Upper lobe of left lung (tissue), 6 donors: ENCODE data around the gene ADAMTSL2. TPM values are rescaled to one million over a fixed set of nuclear protein-coding genes. Genes with fewer than 3 reads are reported as not detected.

ENCODE experiments used
- ATAC-seq, 2 donors: fragments of 200-7000 bp; cut with Tn5 transposase; one replicate each; pipeline ENCODE4 v1.9.1; 2022; ENCODE audit warnings: mild to moderate bottlenecking in 2 of 2, moderate library complexity in 2 of 2; ENCODE audit not compliant: low FRiP score in 2 of 2
- DNase-seq, 2 donors: peaks; one replicate each; pipeline ENCODE4 v3.0.0-alpha.2; 2019 to 2020
- H3K27ac ChIP-seq, 4 donors: fragments of 200-600 bp; sonication (generic); one replicate each; pipeline ENCODE4 v1.5.1; 2016 to 2019
- H3K27me3 ChIP-seq, 4 donors: fragments of 200-600 bp; sonication (generic); one replicate each; pipeline ENCODE4 v1.5.1; 2017 to 2019
- H3K36me3 ChIP-seq, 4 donors: fragments of 200-600 bp; sonication (generic); one replicate each; pipeline ENCODE4 v1.5.1; 2016 to 2019
- H3K4me1 ChIP-seq, 4 donors: fragments of 200-600 bp; sonication (generic); one replicate each; pipeline ENCODE4 v1.5.1; 2018 to 2019
- H3K4me3 ChIP-seq, 4 donors: fragments of 200-600 bp; sonication (generic); one replicate each; pipeline ENCODE4 v1.5.1; 2017 to 2019; ENCODE audit warnings: mild to moderate bottlenecking in 2 of 4, moderate library complexity in 1 of 4
- H3K9me3 ChIP-seq, 4 donors: fragments of 200-600 bp; sonication (generic); one replicate each; pipeline ENCODE4 v1.5.1; 2018 to 2019
- CTCF ChIP-seq, 6 experiments: fragments of 450-650 bp in 4 of 6; fragments of 200-600 bp in 2 of 6; sonication (generic) in 2 of 6; IDR thresholded peaks; one replicate each; pipeline ENCODE4 v1.5.1; 2016 to 2019; ENCODE audit warnings: antibody characterized with exemption in 6 of 6
- EP300 ChIP-seq, 4 donors: sonication (generic); formaldehyde crosslinking; IDR thresholded peaks; one replicate each; pipeline ENCODE4 v1.5.1; 2017; ENCODE audit warnings: antibody characterized with exemption in 4 of 4, control low read depth in 2 of 4
- POLR2A ChIP-seq, 4 donors: fragments of 450-650 bp; IDR thresholded peaks; one replicate each; pipeline ENCODE4 v1.5.1; 2016 to 2017; ENCODE audit warnings: antibody characterized with exemption in 4 of 4, mild to moderate bottlenecking in 2 of 4
- POLR2AphosphoS5 ChIP-seq, 2 donors: sonication (generic); formaldehyde crosslinking; IDR thresholded peaks; one replicate each; pipeline ENCODE4 v1.5.1; 2017; ENCODE audit warnings: antibody characterized with exemption in 2 of 2
- WGBS, 2 donors: methylation state at CpG; one replicate each; pipeline ENCODE4 v1.1.5; 2017 to 2018; 5-methylcytosine and 5-hydroxymethylcytosine counted together
- total RNA-seq, 6 donors: library from RNA; depleted of rRNA in 4 of 6; stranded (reverse); fragments of >200 nt in 4 of 6; gene quantifications; one replicate each; pipeline versions ENCODE4 v1.1.0 to v1.2.1, GENCODE V29; 2016 to 2021
- donor health status: DM: no; HTN: no; CAD: no; lungs with moderate emphysema.
- donor health status: DM: no; HTN: yes; CAD: no; lungs with severe emphysema.

Gene ADAMTSL2
- total RNA-seq, 6 donors from 2014 or later = 1.4 to 34.8 (median 19.2) TPM

GRCh38 chr9:133605856-133606707 is 71.6 kb downstream of the ADAMTSL2 start:
- Histone ChIP-seq H3K27me3 (peaks cover 0 to 21% (median 5%) of the 10 kb centered on the region in 4 donors), H3K9me3 (no peaks in the 10 kb centered on the region), H3K4me1 (peaks cover 0 to 9% (median 0%) of the 10 kb centered on the region in 4 donors), H3K36me3 (no peaks in the 10 kb centered on the region), H3K4me3 (no peak overlapping the region), H3K27ac (no peak overlapping the region)
- 71 to 80% methylated on average over 8 to 15 of the region's 16 CpGs for WGBS, 2 donors
- DNase-seq (no peak), ATAC-seq (no peak)
- no peak for TF ChIP-seq POLR2A (IDR thresholded peaks at IDR 0.05)
- no peak for TF ChIP-seq EP300 (IDR thresholded peaks at IDR 0.05)
- no peak for TF ChIP-seq CTCF (IDR thresholded peaks at IDR 0.05)
- TF ChIP-seq POLR2AphosphoS5 (IDR thresholded peaks at IDR 0.05) = no peak

- no peak for DNase-seq
- no peak overlapping the region for H3K4me3 ChIP-seq
- peaks cover 0 to 21% (median 5%) of the 10 kb centered on the region in 4 donors for H3K27me3 ChIP-seq
- 39 to 64% methylated on average over 8 of the region's 8 CpGs for WGBS, 2 donors
- peaks cover 0 to 9% (median 0%) of the 10 kb centered on the region in 4 donors for H3K4me1 ChIP-seq
- no peaks in the 10 kb centered on the region for H3K9me3 ChIP-seq
- ATAC-seq = no peak
- no peak for TF ChIP-seq CTCF (IDR thresholded peaks at IDR 0.05)
- no peak for TF ChIP-seq POLR2AphosphoS5 (IDR thresholded peaks at IDR 0.05)
- no peak for TF ChIP-seq EP300 (IDR thresholded peaks at IDR 0.05)
- TF ChIP-seq POLR2A (IDR thresholded peaks at IDR 0.05) = no peak
- no peaks in the 10 kb centered on the region for H3K36me3 ChIP-seq
- H3K27ac ChIP-seq = no peak overlapping the region
Observed at GRCh38 chr9:133606708-133607025, 72.2 kb downstream of the ADAMTSL2 start.

GRCh38 chr9:133607381-133607780 is 72.9 kb downstream of the ADAMTSL2 start:
- no peak overlapping the region for H3K27ac ChIP-seq
- ATAC-seq = no peak
- no peak for DNase-seq
- H3K4me1 ChIP-seq = peaks cover 0 to 9% (median 0%) of the 10 kb centered on the region in 4 donors
- 47 to 58% methylated on average over 5 to 7 of the region's 7 CpGs for WGBS, 2 donors
- no peaks in the 10 kb centered on the region for H3K9me3 ChIP-seq
- H3K4me3 ChIP-seq = no peak overlapping the region
- TF ChIP-seq CTCF (IDR thresholded peaks at IDR 0.05) (no peak), POLR2A (IDR thresholded peaks at IDR 0.05) (no peak), POLR2AphosphoS5 (IDR thresholded peaks at IDR 0.05) (no peak), EP300 (IDR thresholded peaks at IDR 0.05) (no peak)
- H3K27me3 ChIP-seq = peaks cover 0 to 21% (median 5%) of the 10 kb centered on the region in 4 donors
- no peaks in the 10 kb centered on the region for H3K36me3 ChIP-seq

GRCh38 chr9:133607976-133608375 is 73.5 kb downstream of the ADAMTSL2 start:
- DNase-seq (no peak), ATAC-seq (no peak)
- Histone ChIP-seq H3K9me3 (no peaks in the 10 kb centered on the region), H3K27ac (no peak overlapping the region), H3K27me3 (peaks cover 0 to 21% (median 5%) of the 10 kb centered on the region in 4 donors), H3K4me1 (peaks cover 0 to 9% (median 0%) of the 10 kb centered on the region in 4 donors), H3K4me3 (no peak overlapping the region), H3K36me3 (no peaks in the 10 kb centered on the region)
- TF ChIP-seq POLR2AphosphoS5 (IDR thresholded peaks at IDR 0.05) (no peak), CTCF (IDR thresholded peaks at IDR 0.05) (no peak), POLR2A (IDR thresholded peaks at IDR 0.05) (no peak), EP300 (IDR thresholded peaks at IDR 0.05) (no peak)
- 61 to 82% methylated on average over 3 to 8 of the region's 8 CpGs for WGBS, 2 donors
